Suprapubic skin (tissue), 4 donors: ENCODE results near the gene RBM8A.

Experiments
- EP300 ChIP-seq: sonication (generic); formaldehyde crosslinking; IDR thresholded peaks from one replicate; pipeline ENCODE4 v1.6.1; 2017; ENCODE audit warnings: antibody characterized with exemption
- POLR2AphosphoS5 ChIP-seq, 3 donors: sonication (generic); formaldehyde crosslinking; IDR thresholded peaks; one replicate each; pipeline ENCODE4 v1.6.1; 2017; ENCODE audit warnings: antibody characterized with exemption in 3 of 3
- TF ChIP-seq, protein P1 (sequence below), 2 donors: fragments of 200-600 bp in 1 of 2; fragments of 450-650 bp in 1 of 2; sonication (generic) in 1 of 2; IDR thresholded peaks; one replicate each; pipeline ENCODE4 v1.5.1; 2016 to 2019; ENCODE audit warnings: antibody characterized with exemption in 2 of 2, mild to moderate bottlenecking in 1 of 2, moderate library complexity in 1 of 2

DNA sequence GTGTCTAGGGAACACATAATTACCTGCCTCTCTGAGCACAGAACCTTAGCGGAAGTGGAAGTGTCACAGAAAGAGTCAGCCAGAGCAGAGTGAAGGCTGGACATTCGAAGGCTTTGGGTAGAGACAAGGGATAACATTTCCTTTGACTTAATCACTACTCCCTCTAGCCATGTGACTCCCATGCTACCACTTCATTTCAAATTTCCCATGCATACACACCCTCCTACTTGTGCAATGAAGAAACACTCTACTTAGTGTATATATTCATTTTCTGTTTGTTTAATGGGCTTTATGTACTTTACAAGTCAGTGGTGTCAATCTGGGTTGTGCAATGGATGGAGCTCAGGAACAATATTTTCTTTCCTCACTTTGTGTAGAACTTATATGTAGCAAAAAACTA is 48.6 kb downstream of the RBM8A start:
- TF ChIP-seq POLR2AphosphoS5 (IDR thresholded peaks at IDR 0.05) (no peak), EP300 (no peak)
- TF ChIP-seq, protein P1, sequence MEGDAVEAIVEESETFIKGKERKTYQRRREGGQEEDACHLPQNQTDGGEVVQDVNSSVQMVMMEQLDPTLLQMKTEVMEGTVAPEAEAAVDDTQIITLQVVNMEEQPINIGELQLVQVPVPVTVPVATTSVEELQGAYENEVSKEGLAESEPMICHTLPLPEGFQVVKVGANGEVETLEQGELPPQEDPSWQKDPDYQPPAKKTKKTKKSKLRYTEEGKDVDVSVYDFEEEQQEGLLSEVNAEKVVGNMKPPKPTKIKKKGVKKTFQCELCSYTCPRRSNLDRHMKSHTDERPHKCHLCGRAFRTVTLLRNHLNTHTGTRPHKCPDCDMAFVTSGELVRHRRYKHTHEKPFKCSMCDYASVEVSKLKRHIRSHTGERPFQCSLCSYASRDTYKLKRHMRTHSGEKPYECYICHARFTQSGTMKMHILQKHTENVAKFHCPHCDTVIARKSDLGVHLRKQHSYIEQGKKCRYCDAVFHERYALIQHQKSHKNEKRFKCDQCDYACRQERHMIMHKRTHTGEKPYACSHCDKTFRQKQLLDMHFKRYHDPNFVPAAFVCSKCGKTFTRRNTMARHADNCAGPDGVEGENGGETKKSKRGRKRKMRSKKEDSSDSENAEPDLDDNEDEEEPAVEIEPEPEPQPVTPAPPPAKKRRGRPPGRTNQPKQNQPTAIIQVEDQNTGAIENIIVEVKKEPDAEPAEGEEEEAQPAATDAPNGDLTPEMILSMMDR (IDR thresholded peaks at IDR 0.05), result no peak
